Endothelial cell of umbilical vein (primary cell): Measurements from ENCODE around the gene PLLP. TPM values are rescaled to one million over a fixed set of nuclear protein-coding genes. Genes with fewer than 3 reads are reported as not detected.

ENCODE experiments used
- BruUV-seq: library from RNA; stranded (reverse); fragments of 400-500 nt; replicated peaks from 2 replicates; lab custom pipeline; 2021; lab: Mats Ljungman, UMichigan
- CTCF ChIA-PET: fragments of 300-600, 350-600 bp; sonication (Branson Sonifier 250); formaldehyde crosslinking; loops from one replicate; lab custom pipeline; 2021; ENCODE audit warnings: antibody characterized with exemption, inconsistent platforms; lab: Charles Lee
- POLR2A ChIA-PET: fragments of 300-600, 350-600 bp; sonication (Branson Sonifier 250); formaldehyde crosslinking; loops from one replicate; lab custom pipeline; 2021; ENCODE audit warnings: antibody characterized with exemption, inconsistent platforms; lab: Charles Lee
- DNase-seq: peaks from one replicate; pipeline ENCODE4 v3.0.0-alpha.2; 2011; ENCODE audit warnings: low read depth, low spot score
- FAIRE-seq: peaks from 2 replicates; lab custom pipeline; 2011; peaks lifted over from hg19 to GRCh38; lab: Jason Lieb, UNC
- H2AFZ ChIP-seq: 2 replicates; pipeline ENCODE4 v1.6.0; 2012; ENCODE audit warnings: low read depth, low read length, control low read depth, inconsistent platforms
- H3K27ac ChIP-seq: 2 replicates; pipeline ENCODE4 v1.5.1; 2011; ENCODE audit warnings: low read depth, mild to moderate bottlenecking, control low read depth, low read length, moderate library complexity; ENCODE audit not compliant: insufficient read depth
- H3K27me3 ChIP-seq, 2 experiments: 2 replicates each; pipeline versions ENCODE4 v1.6.0 to v1.6.1; 2011; ENCODE audit warnings: low read length in 2 of 2, mixed read lengths in 1 of 2; ENCODE audit not compliant: control insufficient read depth in 2 of 2, insufficient read depth in 2 of 2
- H3K36me3 ChIP-seq, 2 experiments: 2 replicates in 1 of 2; 3 replicates in 1 of 2; pipeline ENCODE4 v1.5.1; 2011; ENCODE audit warnings: low read length in 2 of 2, mild to moderate bottlenecking in 1 of 2, moderate library complexity in 1 of 2; ENCODE audit not compliant: control insufficient read depth in 2 of 2, insufficient read depth in 2 of 2; ENCODE audit errors: extremely low read depth in 1 of 2
- H3K4me1 ChIP-seq: 3 replicates; pipeline ENCODE4 v1.5.1; 2011; ENCODE audit warnings: mild to moderate bottlenecking, low read length; ENCODE audit not compliant: control insufficient read depth, insufficient read depth; ENCODE audit errors: extremely low read depth
- H3K4me2 ChIP-seq: 2 replicates; pipeline ENCODE4 v1.6.1; 2011; ENCODE audit warnings: low read length, control low read depth, mixed read lengths; ENCODE audit not compliant: insufficient read depth
- H3K4me3 ChIP-seq, 3 experiments: fragments of 200-600 bp in 1 of 3; sonication (generic), shearing (Covaris generic) in 1 of 3; replicated peaks in 1 of 3; 2 replicates each; pipeline ENCODE4 v1.5.1; 2011 to 2016; ENCODE audit warnings: control low read depth in 3 of 3, low read length in 3 of 3, mild to moderate bottlenecking in 2 of 3, inconsistent platforms in 1 of 3, low read depth in 1 of 3, moderate library complexity in 1 of 3; ENCODE audit not compliant: insufficient read depth in 1 of 3
- H3K79me2 ChIP-seq: 2 replicates; pipeline ENCODE4 v1.6.0; 2012; ENCODE audit warnings: low read length, inconsistent platforms; ENCODE audit not compliant: control insufficient read depth, insufficient read depth
- H3K9ac ChIP-seq: replicated peaks from 2 replicates; pipeline ENCODE3; 2011; ENCODE audit warnings: low read length, control low read depth; ENCODE audit not compliant: insufficient read depth; ENCODE audit errors: extremely low read depth
- H3K9me1 ChIP-seq: replicated peaks from 3 replicates; pipeline ENCODE4 v1.6.0; 2011; ENCODE audit warnings: mild to moderate bottlenecking, low read length; ENCODE audit not compliant: control insufficient read depth, insufficient read depth; ENCODE audit errors: extremely low read depth
- H3K9me3 ChIP-seq: replicated peaks from 2 replicates; pipeline ENCODE4 v1.5.1; 2012; ENCODE audit warnings: low read length, inconsistent platforms; ENCODE audit not compliant: control insufficient read depth, insufficient read depth
- H4K20me1 ChIP-seq: replicated peaks from 2 replicates; pipeline ENCODE3; 2011; ENCODE audit warnings: mild to moderate bottlenecking, low read length; ENCODE audit not compliant: control insufficient read depth, insufficient read depth; ENCODE audit errors: extremely low read depth
- CTCF ChIP-seq, 2 donors: IDR thresholded peaks; 1 replicate in 1 of 2; 2 replicates in 1 of 2; pipeline ENCODE4 v1.5.1; 2011; ENCODE audit warnings: low read length in 2 of 2, mild to moderate bottlenecking in 2 of 2, moderate library complexity in 2 of 2, control low read depth in 1 of 2, inconsistent platforms in 1 of 2, low read depth in 1 of 2; ENCODE audit not compliant: insufficient read depth in 1 of 2; ENCODE audit errors: extremely low read depth in 1 of 2
- EZH2 ChIP-seq: IDR thresholded peaks from 2 replicates; pipeline ENCODE4 v1.6.1; 2012; ENCODE audit warnings: borderline replicate concordance, low read depth, mild to moderate bottlenecking, moderate library complexity, low read length, inconsistent platforms; ENCODE audit not compliant: severe bottlenecking
- FOS ChIP-seq: IDR thresholded peaks from 2 replicates; pipeline ENCODE4 v1.6.1; 2011; ENCODE audit warnings: mild to moderate bottlenecking, low read length, moderate library complexity, borderline replicate concordance; ENCODE audit not compliant: insufficient read depth
- GATA2 ChIP-seq: IDR thresholded peaks from 2 replicates; pipeline ENCODE4 v1.7.0; 2011; ENCODE audit warnings: low read depth, mild to moderate bottlenecking, moderate library complexity, mixed read lengths, low read length; ENCODE audit not compliant: insufficient read length, insufficient read depth
- JUN ChIP-seq: IDR thresholded peaks from 2 replicates; pipeline ENCODE4 v1.6.1; 2011; ENCODE audit warnings: borderline replicate concordance, low read depth; ENCODE audit not compliant: insufficient read length, insufficient read depth
- MAX ChIP-seq: IDR thresholded peaks from 2 replicates; pipeline ENCODE4 v1.6.1; 2011; ENCODE audit not compliant: insufficient read depth, insufficient read length
- MYC ChIP-seq: IDR thresholded peaks from one replicate; pipeline ENCODE4 v1.6.1; 2011; ENCODE audit warnings: mild to moderate bottlenecking, low read depth, low read length
- POLR2A ChIP-seq: IDR thresholded peaks from 2 replicates; pipeline ENCODE4 v1.6.1; 2012; ENCODE audit warnings: low read depth, mild to moderate bottlenecking, control low read depth, low read length
- POLR2AphosphoS5 ChIP-seq: IDR thresholded peaks from 2 replicates; pipeline ENCODE4 v1.6.1; 2012; ENCODE audit warnings: low read depth, mild to moderate bottlenecking, control low read depth, low read length, moderate library complexity; ENCODE audit not compliant: insufficient read depth
- dilution Hi-C: fragments of 300-500 bp; cut with MboI; formaldehyde crosslinking; loops from one replicate; pipeline ENCODE4 v1.15.0; 2019; ENCODE audit warnings: low sequenced_read_pairs; ENCODE audit not compliant: extremely low pct_ligation_motif_present
- intact Hi-C: fragments of 100-400 bp; cut with micrococcal nuclease; formaldehyde crosslinking; loops from one replicate; pipeline ENCODE4 v1.10.0; 2022
- polyA plus RNA-seq, 4 experiments: library from polyadenylated mRNA; depleted of rRNA in 3 of 4; stranded (reverse) in 3 of 4; unstranded in 1 of 4; fragments of >200 nt; gene quantifications; 2 replicates each; pipeline versions ENCODE4 v1.2.1 to v1.2.3, GENCODE V29; 2011 to 2012; ENCODE audit warnings: missing spikeins in 1 of 4
- total RNA-seq: library from RNA; stranded (reverse); gene quantifications from 2 replicates; pipeline ENCODE4 v1.2.3, GENCODE V29; 2021

The PLLP gene
- total and polyA plus RNA-seq, 2 donors (not counting 3 experiments of a cell fraction or from before 2014, with no cell fraction given): 4.4 to 14.4 TPM

GRCh38 chr16:57251352-57251751 lies 33.1 kb downstream of the PLLP start:
- TF ChIP-seq CTCF (IDR thresholded peaks at IDR 0.05; ENCODE audit: extremely low read depth in 1 of 2, insufficient read depth in 1 of 2, low read depth in 1 of 2, low read length in 2 of 2) (no peak), POLR2AphosphoS5 (no peak), JUN (no peak), MAX (no peak), FOS (no peak), MYC (no peak), POLR2A (no peak), EZH2 (no peak), GATA2 (no peak)
- dilution Hi-C loops: no loop called here
- H3K9me1 ChIP-seq: no peaks in the 10 kb centered on the region
- no peak overlapping the region for H2AFZ ChIP-seq
- peaks cover 7% of the 10 kb centered on the region for H3K4me1 ChIP-seq
- FAIRE-seq (no peak), DNase-seq (no peak)
- POLR2A ChIA-PET: interaction anchor here (1.0 kb wide), 1 partner anchor 15 kb away, joined by 3 read pairs; no protein-coding TSS in a partner anchor
- peaks cover 2% of the 10 kb centered on the region for H3K79me2 ChIP-seq
- no peaks in the 10 kb centered on the region for H3K9me3 ChIP-seq
- H3K27ac ChIP-seq: no peak overlapping the region
- intact Hi-C loops: no loop called here
- no peaks in the 10 kb centered on the region for H3K27me3 ChIP-seq
- no peak overlapping the region for H3K4me3 ChIP-seq
- no peak overlapping the region for H3K4me2 ChIP-seq
- BruUV-seq: no TSS peak
- CTCF ChIA-PET: no interaction called here
- peaks cover 21 to 23% of the 10 kb centered on the region in 2 experiments for H3K36me3 ChIP-seq
- no peak overlapping the region for H3K9ac ChIP-seq
- H4K20me1 ChIP-seq: no peaks in the 10 kb centered on the region
